Skeletal muscle satellite cell (primary cell): ENCODE measurements around the gene POP7.

Experiments
- H3K27me3 ChIP-seq: 2 replicates; pipeline ENCODE4 v1.7.0; 2013; ENCODE audit warnings: low read length; ENCODE audit not compliant: control insufficient read depth, insufficient read depth
- H3K36me3 ChIP-seq: 2 replicates; pipeline ENCODE4 v1.7.0; 2013; ENCODE audit warnings: mild to moderate bottlenecking, control low read depth, low read length; ENCODE audit not compliant: insufficient read depth
- H3K4me1 ChIP-seq: 2 replicates; pipeline ENCODE4 v1.7.0; 2013; ENCODE audit warnings: low read length; ENCODE audit not compliant: control insufficient read depth, insufficient read depth
- H3K4me2 ChIP-seq: 2 replicates; pipeline ENCODE4 v1.7.0; 2013; ENCODE audit warnings: mild to moderate bottlenecking, low read length
- H3K4me3 ChIP-seq: 2 replicates; pipeline ENCODE4 v1.7.0; 2013; ENCODE audit warnings: low read length
- H3K9ac ChIP-seq: 2 replicates; pipeline ENCODE4 v1.7.0; 2013; ENCODE audit warnings: mild to moderate bottlenecking, low read depth, low read length, moderate library complexity
- H3K9me3 ChIP-seq: replicated peaks from 2 replicates; pipeline ENCODE4 v1.7.0; 2013; ENCODE audit warnings: mild to moderate bottlenecking, control low read depth, low read length

Gene POP7

GRCh38 chr7:100681491-100682227 is 24.3 kb upstream of the POP7 start:
- Histone ChIP-seq H3K9me3 (no peaks in the 10 kb centered on the region), H3K27me3 (no peaks in the 10 kb centered on the region), H3K36me3 (peaks cover 84% of the 10 kb centered on the region), H3K4me2 (no peak overlapping the region), H3K4me3 (no peak overlapping the region), H3K4me1 (peaks cover 16% of the 10 kb centered on the region), H3K9ac (no peak overlapping the region)

GRCh38 chr7:100682228-100682741 is 23.6 kb upstream of the POP7 start:
- peaks cover 16% of the 10 kb centered on the region for H3K4me1 ChIP-seq
- no peak overlapping the region for H3K9ac ChIP-seq
- H3K4me2 ChIP-seq, result no peak overlapping the region
- no peaks in the 10 kb centered on the region for H3K27me3 ChIP-seq
- no peaks in the 10 kb centered on the region for H3K9me3 ChIP-seq
- no peak overlapping the region for H3K4me3 ChIP-seq
- H3K36me3 ChIP-seq, result peaks cover 82% of the 10 kb centered on the region

- H3K36me3 ChIP-seq, result peaks cover 77% of the 10 kb centered on the region
- no peaks in the 10 kb centered on the region for H3K9me3 ChIP-seq
- peaks cover 23% of the 10 kb centered on the region for H3K4me1 ChIP-seq
- H3K4me2 ChIP-seq, result no peak overlapping the region
- no peaks in the 10 kb centered on the region for H3K27me3 ChIP-seq
- H3K4me3 ChIP-seq, result no peak overlapping the region
- no peak overlapping the region for H3K9ac ChIP-seq
Measured at GRCh38 chr7:100682991-100683658, 22.8 kb upstream of the POP7 start.

GRCh38 chr7:100683659-100684533 is 22.0 kb upstream of the POP7 start:
- peaks cover 26% of the 10 kb centered on the region for H3K4me1 ChIP-seq
- no peak overlapping the region for H3K4me3 ChIP-seq
- no peaks in the 10 kb centered on the region for H3K27me3 ChIP-seq
- peaks cover 75% of the 10 kb centered on the region for H3K36me3 ChIP-seq
- no peak overlapping the region for H3K4me2 ChIP-seq
- H3K9me3 ChIP-seq, result no peaks in the 10 kb centered on the region
- no peak overlapping the region for H3K9ac ChIP-seq

- Histone ChIP-seq H3K36me3 (peaks cover 74% of the 10 kb centered on the region), H3K9me3 (no peaks in the 10 kb centered on the region), H3K27me3 (no peaks in the 10 kb centered on the region), H3K4me2 (no peak overlapping the region), H3K4me1 (peaks cover 26% of the 10 kb centered on the region), H3K4me3 (no peak overlapping the region), H3K9ac (no peak overlapping the region)
Measured at GRCh38 chr7:100684534-100685042, 21.3 kb upstream of the POP7 start.

DNA sequence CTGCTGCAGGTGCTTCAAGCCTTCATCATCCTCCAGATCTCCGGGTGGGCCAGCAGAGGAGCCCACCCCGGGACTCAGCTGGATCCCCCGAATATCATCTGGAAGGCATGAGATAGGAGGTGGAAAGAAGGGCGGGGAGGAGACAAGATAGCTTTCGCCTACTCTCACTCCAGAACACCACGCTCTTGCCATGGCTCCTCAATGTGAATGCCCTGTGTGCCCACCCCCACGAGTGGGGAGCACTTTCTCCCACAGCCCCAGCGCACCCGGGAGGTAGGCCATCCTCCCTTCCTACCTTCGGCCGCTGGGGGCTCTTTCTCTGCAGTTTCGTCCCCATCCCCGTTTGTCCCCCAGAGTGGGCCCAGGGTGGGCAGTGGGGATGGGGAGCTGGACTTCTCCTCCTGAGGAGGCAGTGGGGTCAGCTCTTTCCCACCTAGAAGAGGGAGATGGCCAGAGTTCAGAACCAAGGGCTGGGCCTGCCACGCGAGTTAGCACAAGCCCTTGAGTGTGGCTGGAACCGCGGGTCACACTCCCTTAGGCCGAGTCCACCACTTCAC is 20.8 kb upstream of the POP7 start:
- Histone ChIP-seq H3K9me3 (no peaks in the 10 kb centered on the region), H3K27me3 (no peaks in the 10 kb centered on the region), H3K9ac (no peak overlapping the region), H3K4me1 (peaks cover 26% of the 10 kb centered on the region), H3K4me3 (no peak overlapping the region), H3K4me2 (no peak overlapping the region), H3K36me3 (peaks cover 69% of the 10 kb centered on the region)

GRCh38 chr7:100685631-100686145 is 20.2 kb upstream of the POP7 start:
- Histone ChIP-seq H3K4me1 (peaks cover 21% of the 10 kb centered on the region), H3K9ac (no peak overlapping the region), H3K36me3 (peaks cover 63% of the 10 kb centered on the region), H3K27me3 (no peaks in the 10 kb centered on the region), H3K4me2 (no peak overlapping the region), H3K9me3 (no peaks in the 10 kb centered on the region), H3K4me3 (no peak overlapping the region)

DNA sequence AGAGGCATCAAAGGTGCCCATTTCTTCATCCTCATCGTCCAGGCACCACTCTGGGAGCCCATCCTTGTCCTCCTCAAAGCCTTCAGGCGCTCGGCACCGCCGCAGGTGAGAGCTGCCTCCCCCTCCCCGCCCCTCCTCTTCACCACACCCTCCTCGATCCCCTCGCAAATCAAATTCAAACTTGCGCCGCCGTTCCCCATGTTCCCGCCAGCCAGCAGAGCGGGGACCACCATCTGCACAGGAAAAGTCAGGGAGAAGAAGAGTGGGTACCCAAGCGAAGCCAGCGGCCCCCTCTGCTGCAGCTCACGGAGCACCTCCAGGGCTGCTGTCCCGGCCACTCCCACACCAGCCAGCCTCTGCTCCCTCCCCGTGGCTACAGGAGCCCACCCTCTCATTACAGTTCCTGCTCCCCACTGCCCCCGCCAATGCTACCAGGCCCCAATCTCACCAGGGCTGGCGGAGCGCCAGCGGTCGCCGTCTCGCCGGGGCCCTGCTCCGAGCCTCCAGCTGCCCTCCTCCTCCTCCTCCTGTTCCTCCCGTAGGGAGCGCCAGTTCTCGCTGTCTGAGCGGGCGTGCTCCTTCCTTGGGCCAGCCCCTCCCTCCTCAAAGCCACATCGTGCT is 19.6 kb upstream of the POP7 start:
- Histone ChIP-seq H3K4me3 (no peak overlapping the region), H3K4me1 (peaks cover 23% of the 10 kb centered on the region), H3K36me3 (peaks cover 61% of the 10 kb centered on the region), H3K9me3 (no peaks in the 10 kb centered on the region), H3K9ac (no peak overlapping the region), H3K27me3 (no peaks in the 10 kb centered on the region), H3K4me2 (no peak overlapping the region)

- H3K27me3 ChIP-seq, result no peaks in the 10 kb centered on the region
- H3K9ac ChIP-seq, result no peak overlapping the region
- H3K4me2 ChIP-seq, result no peak overlapping the region
- no peaks in the 10 kb centered on the region for H3K9me3 ChIP-seq
- H3K36me3 ChIP-seq, result peaks cover 56% of the 10 kb centered on the region
- H3K4me1 ChIP-seq, result peaks cover 26% of the 10 kb centered on the region
- H3K4me3 ChIP-seq, result no peak overlapping the region
Measured at GRCh38 chr7:100686822-100687211, 19.1 kb upstream of the POP7 start.

- H3K4me2 ChIP-seq, result no peak overlapping the region
- H3K4me3 ChIP-seq, result no peak overlapping the region
- no peaks in the 10 kb centered on the region for H3K9me3 ChIP-seq
- peaks cover 26% of the 10 kb centered on the region for H3K4me1 ChIP-seq
- no peak overlapping the region for H3K9ac ChIP-seq
- H3K36me3 ChIP-seq, result peaks cover 52% of the 10 kb centered on the region
- H3K27me3 ChIP-seq, result no peaks in the 10 kb centered on the region
Measured at GRCh38 chr7:100687261-100687660, 18.7 kb upstream of the POP7 start.
